Stimulated activated CD8-positive, alpha-beta memory T cell treated with anti-CD3 and anti-CD28 coated beads, Interleukin-15, amount 100 ng/mL, for 1 hour (primary cell): Measurements from ENCODE around the gene AP5B1.

Source experiments
- DNase-seq: peaks from one replicate; pipeline ENCODE4 v3.0.0-alpha.2; 2020; ENCODE audit warnings: low read depth

Gene AP5B1

DNA sequence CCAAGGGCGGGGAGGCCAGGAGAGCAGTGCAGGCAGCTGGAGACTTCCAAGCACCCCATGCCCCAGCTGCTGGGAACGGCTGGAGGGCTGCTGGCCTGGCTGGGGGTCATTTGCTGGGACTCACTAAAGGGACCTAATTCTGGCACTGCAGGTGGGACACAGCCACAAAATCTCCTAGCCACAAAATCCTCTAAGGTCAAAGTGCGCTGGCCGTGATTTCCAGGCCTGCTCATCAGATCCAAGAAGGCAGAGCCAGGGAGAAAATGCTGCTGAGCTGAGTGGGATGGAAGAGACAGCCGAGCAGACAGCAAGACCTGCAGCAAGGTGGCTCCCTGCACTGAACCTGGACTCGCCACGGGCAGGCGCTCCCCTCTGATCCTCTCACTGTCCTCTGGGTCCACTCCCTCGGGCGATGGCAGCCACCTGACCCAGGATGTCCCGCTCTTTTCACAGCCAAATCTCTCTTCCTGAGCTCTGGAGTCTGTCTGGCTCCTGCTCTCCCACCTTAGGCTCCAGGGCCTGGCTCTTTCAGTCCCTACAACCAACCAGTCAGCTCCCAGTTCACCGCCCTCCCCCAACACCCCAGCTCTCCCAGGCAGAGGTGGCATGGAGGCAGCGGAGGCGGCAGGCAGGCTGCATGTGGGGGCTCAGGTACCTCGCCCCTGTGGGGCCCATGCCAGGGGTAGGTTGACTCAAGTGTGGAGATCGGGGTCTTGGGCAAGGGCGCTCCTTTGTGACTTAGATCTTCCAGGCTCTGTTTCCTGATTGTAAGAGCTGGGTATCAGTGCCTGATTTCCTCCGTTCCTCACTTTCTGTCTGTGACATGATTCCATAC, 20.6 kb upstream of the AP5B1 start:
- DNase-seq, result no peak

DNA sequence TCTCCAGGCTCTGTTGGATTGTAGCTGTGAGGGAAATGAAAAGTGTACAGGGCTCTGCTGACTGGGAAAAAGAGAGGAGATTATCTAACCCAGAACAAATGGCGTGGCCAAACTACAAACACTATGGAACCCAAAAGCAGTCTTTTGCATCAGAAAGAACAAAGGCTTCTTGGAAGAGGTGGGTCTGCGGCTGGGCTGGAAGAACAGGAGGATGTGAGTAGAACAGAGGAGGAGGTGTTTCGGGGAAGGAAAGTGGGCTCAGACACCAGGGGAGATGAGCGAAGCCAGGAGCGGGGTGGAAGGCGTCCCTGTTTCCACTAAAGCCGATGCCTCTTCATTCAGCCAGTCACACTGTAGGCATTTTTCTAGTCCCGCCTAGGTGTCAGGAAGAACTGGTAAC, 18.1 kb upstream of the AP5B1 start:
- DNase-seq, result no peak

DNA sequence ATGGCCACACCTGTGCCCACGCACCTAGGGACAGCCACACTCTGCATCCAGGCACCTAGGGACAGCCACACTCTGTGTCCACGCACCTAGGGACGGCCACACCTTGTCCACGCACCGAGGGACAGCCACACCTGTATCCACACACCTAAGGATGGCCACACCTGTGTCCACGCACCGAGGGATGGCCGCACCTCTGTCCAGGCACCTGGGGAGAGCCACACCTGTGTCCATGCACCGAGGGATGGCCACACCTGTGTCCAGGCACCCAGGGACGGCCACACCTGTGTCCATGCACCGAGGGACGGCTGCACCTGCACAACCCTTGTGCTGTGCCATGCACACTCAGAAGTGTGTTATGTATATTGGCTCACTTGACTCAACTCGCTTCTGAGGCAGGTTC, 16.9 kb upstream of the AP5B1 start:
- DNase-seq, result no peak

DNA sequence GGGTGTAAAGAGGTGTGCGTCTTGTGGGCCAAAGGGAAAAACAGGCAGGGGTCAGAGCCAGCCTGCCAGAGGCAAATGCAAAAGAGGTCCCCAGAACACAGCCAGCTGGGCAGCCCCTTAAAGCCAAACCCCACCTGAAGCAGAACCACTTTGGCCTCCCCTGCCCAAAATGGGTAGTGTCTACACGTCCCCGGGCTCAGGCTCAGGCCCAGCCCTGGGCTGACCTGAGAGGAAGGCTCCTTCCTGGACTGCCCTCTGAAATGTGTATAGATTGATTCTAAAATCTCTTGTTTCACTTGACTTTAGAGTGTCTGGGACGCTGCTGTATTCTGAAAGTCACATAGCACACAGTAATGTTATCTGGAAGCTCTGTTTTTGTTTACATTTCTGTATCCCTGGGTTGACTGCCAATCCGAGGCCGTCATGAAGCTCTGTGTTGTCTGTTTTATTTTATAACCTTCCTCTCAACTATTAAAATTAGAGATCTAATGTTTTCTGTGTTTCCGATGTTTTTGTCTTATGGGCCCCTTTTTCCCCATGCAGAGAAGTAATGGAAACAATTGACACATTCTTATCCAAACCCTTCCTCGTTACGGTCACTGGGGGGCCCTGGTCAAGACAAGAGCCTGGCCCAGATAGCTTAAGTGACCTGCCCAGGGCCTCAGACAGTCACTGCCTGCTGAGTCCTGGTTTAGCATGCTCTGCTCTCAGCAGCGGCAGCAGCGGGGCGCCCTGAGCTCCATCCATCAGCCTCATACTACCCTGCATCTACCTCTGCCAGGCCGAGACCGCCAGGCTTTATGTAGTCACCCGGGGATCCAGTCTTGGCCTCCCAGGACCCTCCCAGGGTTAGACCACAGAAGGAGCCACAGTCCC, 16.2 kb upstream of the AP5B1 start:
- DNase-seq, result no peak

DNA sequence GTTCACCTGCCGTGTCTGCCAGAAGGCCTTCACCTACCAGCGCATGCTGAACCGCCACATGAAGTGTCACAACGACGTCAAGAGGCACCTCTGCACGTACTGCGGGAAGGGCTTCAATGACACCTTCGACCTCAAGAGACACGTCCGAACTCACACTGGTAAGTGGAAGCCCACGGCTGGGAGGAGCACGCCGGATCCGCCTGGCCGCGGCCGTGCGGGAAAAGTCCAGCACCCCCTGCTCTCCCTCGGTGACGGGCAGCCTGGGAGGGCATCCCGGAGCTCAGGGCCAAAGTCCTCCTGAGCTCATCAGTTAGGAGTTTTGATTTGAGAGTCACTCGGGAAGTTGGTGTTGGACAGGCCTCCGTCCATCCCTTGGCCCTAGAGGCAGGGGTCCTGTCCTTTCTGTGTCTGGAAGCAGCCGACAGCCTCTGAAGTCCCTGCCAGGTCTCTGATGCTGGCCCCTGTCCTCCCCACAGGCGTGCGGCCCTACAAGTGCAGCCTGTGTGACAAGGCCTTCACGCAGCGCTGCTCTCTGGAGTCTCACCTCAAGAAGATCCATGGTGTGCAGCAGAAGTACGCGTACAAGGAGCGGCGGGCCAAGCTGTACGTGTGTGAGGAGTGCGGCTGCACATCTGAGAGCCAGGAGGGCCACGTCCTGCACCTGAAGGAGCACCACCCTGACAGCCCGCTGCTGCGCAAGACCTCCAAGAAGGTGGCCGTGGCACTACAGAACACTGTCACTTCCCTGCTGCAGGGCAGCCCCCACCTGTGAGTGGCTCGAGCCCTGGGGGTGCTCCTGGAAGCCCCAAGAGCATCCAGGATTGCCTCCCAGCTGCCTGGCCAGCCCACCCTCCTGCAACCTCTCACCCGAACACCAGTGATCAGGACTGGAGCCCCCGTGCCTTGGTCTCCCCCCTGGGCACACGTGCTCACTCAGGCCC, 14.1 kb upstream of the AP5B1 start:
- no peak for DNase-seq

DNA sequence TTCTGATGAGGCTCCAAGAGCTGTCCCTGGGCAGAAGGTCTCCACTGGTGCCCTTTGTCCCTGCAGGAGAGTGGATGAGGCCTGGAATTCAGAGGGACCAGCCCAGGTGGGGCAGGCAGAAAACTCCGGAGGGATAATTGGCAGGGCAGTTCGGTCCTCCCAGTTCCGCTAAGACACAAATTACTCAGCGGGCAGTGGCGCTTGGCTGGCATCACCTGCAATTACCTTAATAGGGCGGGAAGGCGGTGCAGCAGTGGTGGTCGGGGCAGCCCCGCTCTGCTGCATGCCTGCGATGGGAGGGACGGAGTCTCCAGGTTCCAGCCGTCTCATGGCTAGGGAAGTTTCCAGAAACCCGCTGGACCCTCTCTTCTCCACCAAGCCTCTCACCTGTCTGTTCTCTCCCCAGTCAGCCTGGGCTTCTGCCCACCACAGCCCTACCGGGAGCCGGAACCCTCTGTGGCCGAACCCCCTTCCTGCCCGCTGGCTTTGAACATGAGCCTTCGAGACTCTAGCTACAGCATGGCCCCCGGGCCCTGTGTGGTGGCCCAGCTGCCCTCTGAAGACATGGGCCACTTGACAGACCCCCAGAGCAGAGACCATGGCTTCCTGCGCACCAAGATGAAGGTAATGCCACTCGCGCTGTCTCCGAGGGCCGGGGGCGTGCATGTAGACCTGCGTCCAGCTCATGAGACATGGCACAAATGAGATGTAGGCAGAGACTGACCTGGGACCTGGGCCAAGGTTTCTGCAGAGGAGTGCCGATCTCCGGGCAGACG, 13.0 kb upstream of the AP5B1 start:
- DNase-seq, result no peak

DNA sequence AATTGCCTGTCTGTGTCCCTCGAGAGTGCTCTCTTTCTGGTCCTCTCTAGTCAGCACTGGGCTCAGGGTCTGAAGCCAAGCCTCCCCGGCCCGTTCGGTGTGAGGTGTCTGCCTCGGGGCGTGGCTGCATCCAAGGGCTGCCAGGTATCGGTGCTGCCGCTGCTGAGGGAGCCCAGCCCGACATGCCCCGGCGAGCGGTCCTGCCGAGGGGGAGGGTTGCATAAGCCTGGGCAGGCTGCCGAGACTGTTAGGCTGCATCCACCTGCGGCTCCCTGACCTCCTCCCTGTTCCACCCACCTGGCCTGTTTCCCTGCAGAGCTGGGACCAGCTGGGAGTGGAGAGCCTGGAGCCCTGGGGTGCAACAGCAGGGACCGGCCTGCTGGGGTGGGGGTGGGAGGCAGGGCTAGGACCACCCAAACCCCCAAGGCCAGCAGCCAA, 12.4 kb upstream of the AP5B1 start:
- no peak for DNase-seq

DNA sequence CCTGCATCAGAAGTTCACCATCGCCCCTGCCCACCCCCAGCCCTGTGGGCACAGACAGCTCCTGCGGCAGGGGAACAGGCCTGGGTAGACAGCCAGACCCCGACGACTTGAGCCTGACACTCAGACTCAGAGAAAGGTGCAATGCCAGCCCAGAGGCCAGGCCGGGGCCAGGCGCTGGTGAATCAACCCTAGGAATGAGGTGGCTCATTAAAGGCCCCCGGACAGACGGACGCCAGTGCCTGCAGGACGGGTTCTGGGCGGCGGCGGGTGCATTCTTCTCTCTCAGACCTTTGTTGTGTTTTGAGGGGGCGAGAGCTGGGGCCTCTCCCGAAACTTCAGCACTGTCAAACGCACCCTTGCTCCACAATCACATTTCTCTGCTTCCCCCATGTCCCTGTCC, 11.7 kb upstream of the AP5B1 start:
- DNase-seq, result no peak

DNA sequence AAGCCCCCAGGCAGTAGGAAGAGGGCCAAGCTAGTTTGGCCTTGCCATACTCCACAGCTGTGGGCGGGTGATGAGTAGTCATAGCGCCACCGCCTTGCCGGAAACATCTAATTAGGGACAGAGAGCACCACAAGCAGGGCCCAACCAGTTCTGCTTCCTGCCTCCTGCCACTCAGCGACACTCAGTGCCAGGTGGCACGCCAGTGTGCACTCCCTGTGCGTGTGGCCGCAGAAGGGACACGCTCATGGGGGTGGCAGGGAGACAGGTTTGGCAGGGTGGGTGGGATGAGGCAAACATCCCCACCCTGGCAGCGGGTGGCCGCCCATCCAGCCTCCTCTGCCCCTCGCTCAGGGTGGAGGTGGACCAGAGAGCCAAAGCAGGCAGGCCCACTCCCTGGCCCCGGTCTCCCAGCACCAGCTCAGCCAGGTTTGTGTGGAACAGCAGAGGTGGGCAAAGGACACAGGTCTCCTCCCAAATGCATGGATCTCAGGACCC, 11.0 kb upstream of the AP5B1 start:
- DNase-seq, result no peak

DNA sequence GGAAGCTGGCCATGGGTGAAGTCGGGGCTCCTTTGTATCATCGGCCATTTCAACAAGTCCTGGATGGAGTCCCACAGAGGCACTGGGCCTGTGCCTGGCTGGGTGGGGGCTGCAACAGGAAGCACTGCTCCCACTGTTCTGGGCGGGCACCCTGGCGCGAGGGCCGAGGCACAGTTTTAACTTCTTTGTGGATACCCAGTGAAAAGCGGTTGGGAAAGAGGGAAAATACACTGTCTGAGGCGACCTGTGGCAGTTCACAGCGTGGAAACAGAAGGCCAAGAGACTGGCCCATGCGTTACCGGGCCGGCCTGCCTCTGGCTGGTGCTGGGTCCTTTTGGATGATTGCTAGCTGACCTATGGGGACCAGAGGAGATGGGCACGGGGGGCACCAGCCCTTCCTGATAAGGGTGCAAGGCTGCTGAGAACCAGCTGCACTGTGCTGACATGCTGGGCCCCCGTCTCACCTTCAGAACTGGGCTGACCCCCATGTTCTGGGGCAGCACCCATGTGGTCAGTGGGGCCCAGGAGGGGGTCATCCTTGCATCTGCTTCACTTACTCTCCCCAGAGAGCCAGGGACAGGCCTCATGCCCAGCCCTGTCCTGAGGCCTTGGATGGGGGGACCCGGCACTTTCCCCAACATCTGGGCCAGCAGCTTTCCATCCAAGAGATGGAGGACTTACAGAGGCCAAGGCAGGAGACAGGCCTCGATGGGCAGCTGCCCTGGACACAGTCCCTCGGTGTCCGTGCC, 10.3 kb upstream of the AP5B1 start:
- DNase-seq, result no peak

DNA sequence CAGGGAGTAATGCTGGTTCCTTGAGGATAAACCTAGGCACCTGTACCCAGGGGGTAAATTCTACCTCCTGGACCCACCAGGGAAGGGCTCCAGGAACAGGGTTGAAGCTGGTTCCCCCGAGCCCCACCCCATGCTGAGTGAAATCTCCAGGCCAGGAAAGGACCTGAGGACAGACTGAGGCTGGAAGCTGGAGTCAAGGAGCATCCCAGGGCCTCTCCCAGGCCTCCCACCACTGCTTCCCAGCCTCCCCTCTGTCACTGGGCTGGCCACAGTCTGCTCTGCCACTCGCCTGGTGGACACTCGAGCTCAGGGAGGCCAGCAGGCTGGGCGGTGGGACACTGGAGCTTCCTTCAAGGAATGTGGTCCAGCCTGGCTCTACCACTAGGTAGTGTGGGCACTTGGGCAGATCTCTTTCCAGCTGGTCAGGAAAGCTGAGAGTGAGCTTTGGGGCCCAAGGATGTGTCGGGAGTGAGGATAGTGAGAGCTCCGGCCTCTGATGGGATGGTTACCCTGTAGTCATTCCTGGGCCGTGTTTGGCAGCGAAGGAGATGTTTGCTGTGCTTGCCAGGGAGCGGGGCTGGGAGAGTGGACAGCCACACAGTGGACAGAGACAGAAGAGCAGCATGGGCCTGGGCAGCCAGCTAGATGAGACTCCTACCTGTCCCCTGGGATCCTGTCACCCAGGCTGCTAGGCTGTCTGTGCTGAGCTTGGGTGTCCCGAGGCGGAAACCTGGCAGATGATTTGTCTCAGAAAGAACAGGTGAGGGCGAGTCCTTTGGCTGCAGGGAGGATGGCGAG, 9.5 kb upstream of the AP5B1 start:
- no peak for DNase-seq

DNA sequence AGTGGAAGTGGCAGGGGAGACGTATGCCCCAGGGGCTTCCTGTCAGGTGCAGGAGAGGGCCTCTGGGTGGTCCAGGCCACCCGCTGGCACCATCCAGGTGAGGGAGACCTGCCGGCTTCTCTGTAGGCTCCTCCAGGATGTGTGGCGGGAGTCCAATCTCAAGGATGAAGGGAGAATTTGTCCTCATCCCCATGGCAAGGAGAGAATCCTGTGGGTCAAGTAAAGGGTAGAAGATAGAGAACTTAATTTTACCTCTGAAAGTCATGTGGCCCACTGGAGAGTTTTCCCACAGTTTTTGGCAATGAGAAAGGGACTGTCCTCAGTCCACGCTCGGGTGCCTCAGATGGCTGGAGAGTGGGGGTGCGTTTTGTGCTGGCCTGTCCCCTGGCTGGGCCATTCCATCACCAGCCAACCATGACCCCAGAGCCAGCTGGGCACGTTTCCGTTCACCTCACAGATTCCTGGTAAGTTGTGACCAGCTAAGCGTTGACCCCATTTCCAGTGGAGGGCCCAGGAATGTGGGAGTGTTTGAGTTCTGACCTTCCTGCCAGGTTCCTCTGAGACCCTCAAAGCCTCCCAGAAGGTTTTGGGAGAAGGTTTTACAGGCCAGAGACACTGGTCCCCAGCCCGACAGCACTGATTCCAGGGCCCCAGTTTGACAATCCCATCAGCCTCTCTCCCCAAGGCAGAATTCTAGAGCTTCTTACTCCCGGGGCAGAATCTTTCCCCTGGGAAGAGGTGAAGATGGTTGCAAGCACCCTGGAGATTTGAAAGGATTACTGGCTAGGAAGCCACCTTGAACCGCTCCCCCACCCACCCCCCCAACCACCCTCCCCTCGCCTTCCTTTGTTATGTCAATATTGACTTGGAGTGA, 8.7 kb upstream of the AP5B1 start:
- DNase-seq, result no peak

DNA sequence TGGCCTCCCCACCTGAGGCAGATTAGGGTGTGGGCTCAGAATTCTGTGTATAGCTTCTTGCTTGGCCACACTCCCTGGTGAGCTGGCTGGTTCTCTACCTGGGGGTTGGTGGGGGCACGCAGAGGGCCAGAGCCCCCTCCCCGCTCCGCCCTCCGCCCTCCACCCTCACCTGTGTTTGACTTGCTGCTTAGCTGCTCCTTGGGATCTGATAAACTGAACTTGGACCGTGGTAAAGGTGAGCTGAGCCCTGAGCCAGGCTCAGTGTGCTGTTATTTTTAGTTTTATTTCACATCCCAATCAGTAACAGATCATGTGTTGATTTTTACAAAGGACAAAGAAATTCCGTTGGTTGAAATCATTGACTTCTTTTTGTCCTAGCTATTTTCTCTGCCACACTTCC, 8.0 kb upstream of the AP5B1 start:
- no peak for DNase-seq

DNA sequence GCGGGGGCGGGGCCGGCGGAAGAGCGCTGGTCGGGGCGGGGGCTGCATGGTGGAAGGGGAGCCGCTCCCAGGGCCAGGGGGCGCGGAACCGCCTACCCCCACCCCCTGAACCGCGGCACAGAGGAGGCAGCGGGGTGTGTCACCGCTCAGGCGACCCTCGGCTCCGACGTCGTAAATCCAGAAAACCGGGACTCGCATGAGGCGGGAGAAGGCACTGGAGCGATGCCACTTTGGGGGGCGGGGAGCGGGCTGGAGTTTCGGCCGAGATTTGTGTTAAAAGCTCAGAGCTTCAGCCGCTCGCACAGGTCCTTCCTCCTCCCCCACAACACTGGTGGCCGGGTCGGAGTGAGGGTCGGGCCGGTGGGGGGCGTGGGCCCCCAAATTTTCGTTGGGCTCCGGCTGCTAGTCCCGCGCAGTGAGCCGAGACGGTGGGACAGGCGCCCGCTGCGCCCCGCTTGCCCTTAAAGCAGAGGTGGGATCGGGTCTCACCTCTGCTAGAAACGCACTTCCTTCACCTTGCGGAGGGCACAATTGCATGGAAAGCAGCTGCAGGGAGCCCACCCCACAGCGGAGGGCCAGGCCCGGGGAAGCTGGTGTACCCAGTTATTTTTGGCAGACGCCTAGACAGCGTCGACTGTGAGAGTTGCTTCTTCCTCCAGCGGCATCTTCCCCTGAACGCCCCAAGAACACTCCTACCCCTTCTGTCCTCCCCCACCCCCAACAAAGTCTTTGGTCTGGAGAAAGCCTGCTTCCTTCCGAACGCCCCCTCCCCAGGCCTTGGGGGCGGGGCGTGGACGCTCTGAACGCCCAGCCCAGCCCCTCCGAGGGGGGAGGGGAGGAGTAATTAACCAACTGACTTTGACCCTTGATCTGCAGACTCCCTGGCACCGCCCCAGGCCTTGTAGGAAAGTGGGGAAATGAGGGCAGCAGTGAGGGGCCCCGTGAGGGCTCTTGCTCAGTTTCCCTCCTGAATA, 7.2 kb upstream of the AP5B1 start:
- no peak for DNase-seq

DNA sequence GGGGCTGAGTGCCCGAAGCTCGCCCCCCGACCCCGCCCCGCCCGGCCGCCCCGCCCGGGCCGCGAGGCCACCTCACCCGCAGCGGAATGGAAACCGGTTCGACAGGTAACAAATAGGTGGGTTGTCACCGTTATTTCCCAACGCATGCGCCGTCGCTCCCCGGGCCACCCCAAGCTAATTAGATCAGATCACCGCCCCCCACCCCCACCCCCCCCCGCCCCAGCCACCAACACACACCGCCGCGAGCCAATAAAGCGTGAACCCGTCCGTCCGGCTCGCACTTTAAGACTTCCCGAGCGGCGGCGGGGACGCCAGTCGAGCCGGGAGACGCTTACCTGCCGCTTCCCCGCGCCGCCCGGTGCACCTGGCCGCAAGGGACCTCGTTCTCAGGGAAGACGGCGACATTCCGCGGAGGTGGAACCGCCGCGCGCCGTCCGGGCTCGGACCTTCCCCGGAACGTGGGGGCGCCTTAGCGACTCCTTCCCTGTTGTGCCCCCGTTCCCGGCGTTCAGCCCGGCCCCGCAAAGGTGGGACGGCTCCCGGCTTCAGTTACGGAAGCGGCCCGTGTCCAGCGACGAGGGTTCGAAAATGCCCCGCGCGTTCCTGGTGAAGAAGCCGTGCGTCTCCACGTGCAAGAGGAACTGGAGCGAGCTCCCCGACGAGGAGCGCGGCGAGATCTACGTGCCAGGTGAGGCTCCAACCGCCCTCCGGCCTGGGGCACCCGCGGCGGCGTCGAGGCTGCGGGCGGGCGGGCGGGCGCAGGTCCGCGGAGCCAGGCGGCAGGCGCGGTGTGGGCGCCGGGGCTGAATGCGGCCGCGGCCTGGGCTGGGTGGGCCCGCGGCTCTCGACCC, 6.2 kb upstream of the AP5B1 start, which contains the start of gene OVOL1:
Gene OVOL1, plus strand, starts transcription at position 278 of the 851 bp plus-strand sequence. Its CDS starts 311 bp downstream, at position 589.
- no peak for DNase-seq
